H1 (cell line): ENCODE data around the gene SYT2. TPM values are rescaled to one million over a fixed set of nuclear protein-coding genes. Genes with fewer than 3 reads are reported as not detected.

ENCODE experiments used
- CTCF ChIA-PET: fragments of 300-600 bp; sonication (Branson Sonifier 250); formaldehyde crosslinking; loops from one replicate; lab custom pipeline; 2021; ENCODE audit not compliant: partially characterized antibody; lab: Charles Lee
- POLR2A ChIA-PET: fragments of 300-600 bp; sonication (Branson Sonifier 250); formaldehyde crosslinking; loops from one replicate; lab custom pipeline; 2021; ENCODE audit warnings: inconsistent platforms; ENCODE audit not compliant: partially characterized antibody; lab: Charles Lee
- DNase-seq, 2 experiments: peaks; one replicate each; pipeline versions ENCODE4 v3.0.0 to v3.0.0-alpha.2; 2010 to 2022; ENCODE audit warnings: low spot score in 2 of 2, low read depth in 1 of 2, mixed read lengths in 1 of 2
- FAIRE-seq: peaks from 2 replicates; lab custom pipeline; 2011; peaks lifted over from hg19 to GRCh38; lab: Jason Lieb, UNC
- H2AFZ ChIP-seq: 2 replicates; pipeline ENCODE4 v1.8.1; 2012; ENCODE audit warnings: low read length, inconsistent platforms
- H2AK5ac ChIP-seq: 2 replicates; pipeline ENCODE4 v1.6.1; 2013; ENCODE audit warnings: low read depth, low read length
- H2BK120ac ChIP-seq: replicated peaks from 2 replicates; pipeline ENCODE3; 2013; ENCODE audit warnings: low read depth, low read length, inconsistent platforms
- H2BK12ac ChIP-seq: 2 replicates; pipeline ENCODE4 v1.6.1; 2013; ENCODE audit warnings: low read depth, low read length
- H2BK15ac ChIP-seq: 2 replicates; pipeline ENCODE4 v1.6.1; 2013; ENCODE audit warnings: low read length
- H2BK20ac ChIP-seq: 2 replicates; pipeline ENCODE4 v1.6.1; 2013; ENCODE audit warnings: low read length
- H2BK5ac ChIP-seq: 2 replicates; pipeline ENCODE4 v1.6.1; 2013; ENCODE audit warnings: low read depth, low read length
- H3K14ac ChIP-seq: 2 replicates; pipeline ENCODE4 v1.6.1; 2013; ENCODE audit warnings: inconsistent platforms; ENCODE audit not compliant: insufficient read length
- H3K18ac ChIP-seq: 2 replicates; pipeline ENCODE4 v1.6.1; 2013; ENCODE audit warnings: low read length; ENCODE audit errors: extremely low read depth
- H3K23ac ChIP-seq: 2 replicates; pipeline ENCODE4 v1.6.1; 2013; ENCODE audit warnings: inconsistent platforms; ENCODE audit not compliant: insufficient read length
- H3K23me2 ChIP-seq: 2 replicates; pipeline ENCODE4 v1.6.1; 2013; ENCODE audit warnings: low read depth, low read length
- H3K27ac ChIP-seq: 2 replicates; pipeline ENCODE4 v1.6.1; 2011; ENCODE audit warnings: low read depth, low read length, inconsistent platforms
- H3K27me3 ChIP-seq, 4 experiments: replicated peaks in 1 of 4; 1 replicate in 1 of 4; 2 replicates in 3 of 4; pipeline versions ENCODE4 v1.6.1 to v1.8.1; 2011 to 2013; ENCODE audit warnings: low read length in 3 of 4, mild to moderate bottlenecking in 3 of 4, inconsistent platforms in 2 of 4, mixed read lengths in 2 of 4, moderate library complexity in 1 of 4; ENCODE audit not compliant: control insufficient read depth in 3 of 4, insufficient read depth in 3 of 4; ENCODE audit errors: extremely low read depth in 1 of 4
- H3K36me3 ChIP-seq, 4 experiments: 2 replicates each; pipeline versions ENCODE4 v1.6.1 to v1.8.1; 2011 to 2013; ENCODE audit warnings: mild to moderate bottlenecking in 4 of 4, low read length in 3 of 4, moderate library complexity in 2 of 4, control low read depth in 1 of 4, inconsistent platforms in 1 of 4; ENCODE audit not compliant: insufficient read depth in 4 of 4, control insufficient read depth in 2 of 4
- H3K4ac ChIP-seq: replicated peaks from 2 replicates; pipeline ENCODE3; 2013; ENCODE audit warnings: low read length, low read depth, mixed read lengths, inconsistent platforms; ENCODE audit not compliant: insufficient read length
- H3K4me1 ChIP-seq, 4 experiments: replicated peaks in 1 of 4; 1 replicate in 1 of 4; 2 replicates in 3 of 4; pipeline versions ENCODE4 v1.6.1 to v1.8.1; 2011 to 2013; ENCODE audit warnings: low read length in 3 of 4, inconsistent platforms in 2 of 4, mixed read lengths in 1 of 4; ENCODE audit not compliant: insufficient read depth in 4 of 4, control insufficient read depth in 3 of 4
- H3K4me2 ChIP-seq, 2 experiments: 2 replicates each; pipeline versions ENCODE4 v1.6.1 to v1.8.1; 2011 to 2013; ENCODE audit warnings: low read depth in 2 of 2, low read length in 2 of 2, control low read depth in 1 of 2, inconsistent platforms in 1 of 2, mild to moderate bottlenecking in 1 of 2; ENCODE audit not compliant: insufficient read depth in 1 of 2
- H3K4me3 ChIP-seq, 4 experiments: fragments of 200-600, 300-600 bp in 1 of 4; sonication (generic), shearing (Covaris generic), sonication (Bioruptor Twin) in 1 of 4; 2 replicates each; pipeline versions ENCODE4 v1.5.1 to v1.8.1; 2011 to 2016; ENCODE audit warnings: low read length in 4 of 4, low read depth in 3 of 4, control low read depth in 2 of 4, inconsistent platforms in 2 of 4, mild to moderate bottlenecking in 2 of 4, mixed read lengths in 1 of 4, moderate library complexity in 1 of 4; ENCODE audit not compliant: insufficient read depth in 2 of 4; ENCODE audit errors: extremely low read depth in 1 of 4
- H3K56ac ChIP-seq: replicated peaks from 2 replicates; pipeline ENCODE3; 2013; ENCODE audit warnings: low read depth, mild to moderate bottlenecking, mixed read lengths, low read length, inconsistent platforms; ENCODE audit not compliant: insufficient read length
- H3K79me1 ChIP-seq: 2 replicates; pipeline ENCODE4 v1.6.1; 2013; ENCODE audit warnings: low read depth, low read length, control low read depth
- H3K79me2 ChIP-seq, 2 experiments: 2 replicates each; pipeline versions ENCODE4 v1.6.1 to v1.8.1; 2012 to 2013; ENCODE audit warnings: low read length in 2 of 2, mild to moderate bottlenecking in 2 of 2, inconsistent platforms in 1 of 2; ENCODE audit not compliant: insufficient read depth in 2 of 2, control insufficient read depth in 1 of 2
- H3K9ac ChIP-seq, 4 experiments: replicated peaks in 1 of 4; 1 replicate in 1 of 4; 2 replicates in 3 of 4; pipeline versions ENCODE4 v1.6.1 to v1.8.1; 2011 to 2013; ENCODE audit warnings: low read depth in 3 of 4, low read length in 3 of 4, control low read depth in 2 of 4, mild to moderate bottlenecking in 2 of 4, moderate library complexity in 2 of 4, inconsistent platforms in 1 of 4; ENCODE audit errors: extremely low read depth in 1 of 4
- H3K9me3 ChIP-seq, 2 experiments: 2 replicates each; pipeline versions ENCODE4 v1.6.1 to v1.8.1; 2012 to 2013; ENCODE audit warnings: mild to moderate bottlenecking in 2 of 2, moderate library complexity in 2 of 2, control low read depth in 1 of 2, inconsistent platforms in 1 of 2, low read depth in 1 of 2, low read length in 1 of 2, mixed read lengths in 1 of 2; ENCODE audit not compliant: insufficient read depth in 2 of 2
- H4K20me1 ChIP-seq, 2 experiments: replicated peaks in 1 of 2; 2 replicates each; pipeline versions ENCODE3 to v1.8.1; 2011 to 2013; ENCODE audit warnings: inconsistent platforms in 2 of 2, low read length in 2 of 2, mild to moderate bottlenecking in 1 of 2; ENCODE audit not compliant: insufficient read depth in 2 of 2, control insufficient read depth in 1 of 2
- H4K5ac ChIP-seq: 2 replicates; pipeline ENCODE4 v1.6.1; 2013; ENCODE audit warnings: low read length, low read depth, mixed read lengths, inconsistent platforms; ENCODE audit not compliant: insufficient read length
- H4K8ac ChIP-seq: 2 replicates; pipeline ENCODE4 v1.8.0; 2013; ENCODE audit warnings: mild to moderate bottlenecking, moderate library complexity, low read length, inconsistent platforms; ENCODE audit not compliant: insufficient read depth; ENCODE audit errors: extremely low read depth
- H4K91ac ChIP-seq: replicated peaks from 2 replicates; pipeline ENCODE3; 2013; ENCODE audit warnings: low read length, mixed read lengths, inconsistent platforms; ENCODE audit not compliant: insufficient read length
- ASH2L ChIP-seq: fragments of 200-600, 300-600 bp; sonication (generic); IDR thresholded peaks from one replicate; pipeline ENCODE4 v1.7.1; 2017; ENCODE audit warnings: low read length
- CTBP2 ChIP-seq: IDR thresholded peaks from 2 replicates; pipeline ENCODE4 v1.7.0; 2011; ENCODE audit warnings: borderline replicate concordance, mild to moderate bottlenecking, moderate library complexity, mixed read lengths, low read length; ENCODE audit not compliant: insufficient read depth, insufficient read length
- HDAC2 ChIP-seq, 2 experiments: fragments of 300-600 bp in 1 of 2; sonication (generic) in 1 of 2; IDR thresholded peaks; 2 replicates each; pipeline ENCODE4 v1.6.1; 2011 to 2012; ENCODE audit warnings: low read depth in 2 of 2, low read length in 2 of 2, mild to moderate bottlenecking in 2 of 2, moderate library complexity in 2 of 2, borderline replicate concordance in 1 of 2, inconsistent platforms in 1 of 2
- JUN ChIP-seq: IDR thresholded peaks from 2 replicates; pipeline ENCODE4 v1.6.1; 2011; ENCODE audit warnings: low read depth, mild to moderate bottlenecking, improper control_type of control experiment, low read length
- KDM4A ChIP-seq: IDR thresholded peaks from one replicate; pipeline ENCODE4 v1.7.1; 2012; ENCODE audit warnings: low read depth, mild to moderate bottlenecking, moderate library complexity, low read length, inconsistent platforms; ENCODE audit not compliant: severe bottlenecking
- RBBP5 ChIP-seq: IDR thresholded peaks from 2 replicates; pipeline ENCODE4 v1.7.1; 2012; ENCODE audit warnings: low read depth, mild to moderate bottlenecking, inconsistent platforms, low read length, moderate library complexity, borderline replicate concordance
- RFX5 ChIP-seq: IDR thresholded peaks from 2 replicates; pipeline ENCODE4 v1.6.1; 2011; ENCODE audit warnings: low read depth, low read length, improper control_type of control experiment, borderline replicate concordance
- SIN3A ChIP-seq, 2 experiments: IDR thresholded peaks in 1 of 2; conservative IDR thresholded peaks in 1 of 2; 2 replicates each; pipeline ENCODE4 v1.6.1; 2011 to 2012; ENCODE audit warnings: low read length in 2 of 2, improper control_type of control experiment in 1 of 2, low read depth in 1 of 2, mild to moderate bottlenecking in 1 of 2
- SUZ12 ChIP-seq: fragments of 200-600 bp; sonication (generic); IDR thresholded peaks from 2 replicates; pipeline ENCODE4 v1.6.1; 2012; ENCODE audit warnings: mild to moderate bottlenecking, inconsistent platforms, low read length, moderate library complexity, mixed read lengths
- YY1 ChIP-seq: IDR thresholded peaks from 2 replicates; pipeline ENCODE4 v1.6.1; 2011; ENCODE audit warnings: low read depth, mild to moderate bottlenecking, low read length
- WGBS, 2 experiments: shearing (Covaris generic) in 1 of 2; methylation state at CpG; one replicate each; pipeline versions ENCODE4 v1.1.6 to v1.1.7; 2013 to 2015; ENCODE audit warnings: low lambda C conversion rate in 2 of 2, mixed read lengths in 2 of 2, inconsistent platforms in 1 of 2, low coverage in 1 of 2, missing lambda C conversion rate in 1 of 2; ENCODE audit not compliant: insufficient replicate concordance in 2 of 2, insufficient coverage in 1 of 2, insufficient read length in 1 of 2; ENCODE audit errors: extremely low coverage in 1 of 2, missing lambda C conversion rate in 1 of 2; 5-methylcytosine and 5-hydroxymethylcytosine counted together
- polyA plus RNA-seq, 7 experiments: library from polyadenylated mRNA; depleted of rRNA in 3 of 7; stranded (reverse) in 5 of 7; unstranded in 2 of 7; fragments of >200 nt in 5 of 7; fragments of 200-250 nt in 2 of 7; gene quantifications; 1 replicate in 5 of 7; 2 replicates in 1 of 7; 4 replicates in 1 of 7; pipeline versions ENCODE4 v1.2.1 to v1.2.3, GENCODE V29; 2011 to 2013; ENCODE audit warnings: missing spikeins in 2 of 7, mixed read lengths in 2 of 7
- total RNA-seq: library from RNA; stranded (reverse); fragmentation: NEBNext Ultra II Directional; extraction: Animal tissue kit (Norgen Biotek cat#: 25700); gene quantifications from 2 replicates; pipeline ENCODE4 v1.2.1, GENCODE V29; 2021

SYT2 gene
- total and polyA plus RNA-seq, 2 of the 8 experiments (the other 6 are each of a cell fraction or from before 2014, with no cell fraction given): 2.8 to 11.0 TPM

- Histone ChIP-seq H2AFZ (no peak overlapping the region; the same call in 1 of the 2 replicates), H3K4me1 (peaks cover 3 to 25% (median 12%) of the 10 kb centered on the region in 4 experiments), H2BK15ac (no peak overlapping the region; the same call in 1 of the 2 replicates), H3K9me3 (no peaks in the 10 kb centered on the region), H3K79me2 (no peaks in the 10 kb centered on the region), H2BK120ac (no peak overlapping the region), H3K18ac (peak overlapping the region; percentile 83; the same call in 1 of the 2 replicates), H3K23ac (no peak overlapping the region), H2AK5ac (no peak overlapping the region), H4K5ac (no peak overlapping the region), H3K36me3 (no peaks in the 10 kb centered on the region), H3K4ac (no peak overlapping the region), H3K14ac (no peak overlapping the region), H3K4me2 (peak overlapping the region; percentile 91 to 96), H2BK20ac (no peak overlapping the region), H4K91ac (no peak overlapping the region), H4K8ac (no peak overlapping the region), H3K27ac (no peak overlapping the region), H3K9ac (no peak overlapping the region; a peak in 1 of 7 replicates), H3K23me2 (peaks cover 19% of the 10 kb centered on the region), H3K56ac (no peak overlapping the region), H3K4me3 (peak overlapping the region; percentile 51 to 87 (median 75)), H3K27me3 (peaks cover 0 to 31% (median 30%) of the 10 kb centered on the region in 4 experiments; a peak in 5 of 7 replicates), H3K79me1 (no peaks in the 10 kb centered on the region), H4K20me1 (peaks cover 0 to 3% of the 10 kb centered on the region in 2 experiments), H2BK12ac (0 out of 2 replicates have a peak overlapping the region, but pooled peaks have one; percentile 50), H2BK5ac (no peak overlapping the region; the same call in 1 of the 2 replicates)
- 3% methylated on average over 12 of the region's 55 CpGs; no CpG with 5 or more reads in 1 of the 2 experiments for WGBS, 2 experiments
- no peak for FAIRE-seq
- ChIA-PET CTCF (interaction anchor here (0.6 to 11.9 kb wide), 6 partner anchors 11 to 525 kb away, joined by 3 to 122 read pairs (median 4); no protein-coding TSS in a partner anchor), POLR2A (interaction anchor here (0.7 to 1.3 kb wide), 4 partner anchors 49 to 279 kb away, joined by 3 read pairs; no protein-coding TSS in a partner anchor)
- peak in 1 of 2 experiments; percentile 80 for DNase-seq
- TF ChIP-seq KDM4A (peak; percentile 84), SUZ12 (no peak), JUN (no peak), RBBP5 (peak; percentile 72), HDAC2 (IDR thresholded peaks at IDR 0.05; ENCODE audit: borderline replicate concordance in 1 of 2, low read depth in 2 of 2, low read length in 2 of 2) (0 out of 4 replicates have a peak, but pooled peaks of 1 of the 2 experiments have one; percentile 46), ASH2L (peak; percentile 92), CTBP2 (peak; percentile 85), SIN3A (conservative IDR thresholded peaks at IDR 0.05 in 1 of 2, IDR thresholded peaks at IDR 0.05 in 1 of 2; ENCODE audit: low read depth in 1 of 2, low read length in 2 of 2) (peak; percentile 13 to 84; a peak in 2 of 4 replicates), RFX5 (no peak), YY1 (0 out of 2 replicates have a peak, but pooled peaks have one; percentile 15)
Measured at GRCh38 chr1:202643397-202644218, 66.6 kb downstream of the SYT2 start.
